BLaER1 treated with 17β-estradiol and CSF1 and Interleukin-3, amounts not matched to agents 10 nM and 100 nM (cell line): ENCODE data around the gene CAPN12.

Experiments used
- H3K27ac ChIP-seq, 11 experiments: shearing (Covaris generic); formaldehyde crosslinking; 2 replicates each; pipeline ENCODE4 v1.8.1; 2022
- H3K27me3 ChIP-seq, 11 experiments: shearing (Covaris generic); formaldehyde crosslinking; 2 replicates each; pipeline ENCODE4 v1.8.1; 2022
- H3K36me3 ChIP-seq, 11 experiments: shearing (Covaris generic); formaldehyde crosslinking; 2 replicates each; pipeline ENCODE4 v1.8.1; 2022
- H3K4me1 ChIP-seq, 10 experiments: shearing (Covaris generic); formaldehyde crosslinking; 2 replicates each; pipeline ENCODE4 v1.8.1; 2022
- H3K4me2 ChIP-seq, 11 experiments: shearing (Covaris generic); formaldehyde crosslinking; 2 replicates each; pipeline ENCODE4 v1.8.1; 2022
- H3K4me3 ChIP-seq, 10 experiments: shearing (Covaris generic); formaldehyde crosslinking; 2 replicates each; pipeline ENCODE4 v1.8.1; 2022
- H3K9ac ChIP-seq, 11 experiments: shearing (Covaris generic); formaldehyde crosslinking; 2 replicates each; pipeline ENCODE4 v1.8.1; 2022
- H3K9me3 ChIP-seq, 11 experiments: shearing (Covaris generic); formaldehyde crosslinking; replicated peaks in 1 of 11; 2 replicates each; pipeline ENCODE4 v1.8.1; 2022
- H4K20me1 ChIP-seq, 11 experiments: shearing (Covaris generic); formaldehyde crosslinking; 2 replicates each; pipeline ENCODE4 v1.8.1; 2022
- Cebpa-rat ChIP-seq, 11 experiments: shearing (Covaris generic); IDR thresholded peaks; 2 replicates each; pipeline ENCODE4 v1.8.1; 2022

CAPN12 gene

DNA sequence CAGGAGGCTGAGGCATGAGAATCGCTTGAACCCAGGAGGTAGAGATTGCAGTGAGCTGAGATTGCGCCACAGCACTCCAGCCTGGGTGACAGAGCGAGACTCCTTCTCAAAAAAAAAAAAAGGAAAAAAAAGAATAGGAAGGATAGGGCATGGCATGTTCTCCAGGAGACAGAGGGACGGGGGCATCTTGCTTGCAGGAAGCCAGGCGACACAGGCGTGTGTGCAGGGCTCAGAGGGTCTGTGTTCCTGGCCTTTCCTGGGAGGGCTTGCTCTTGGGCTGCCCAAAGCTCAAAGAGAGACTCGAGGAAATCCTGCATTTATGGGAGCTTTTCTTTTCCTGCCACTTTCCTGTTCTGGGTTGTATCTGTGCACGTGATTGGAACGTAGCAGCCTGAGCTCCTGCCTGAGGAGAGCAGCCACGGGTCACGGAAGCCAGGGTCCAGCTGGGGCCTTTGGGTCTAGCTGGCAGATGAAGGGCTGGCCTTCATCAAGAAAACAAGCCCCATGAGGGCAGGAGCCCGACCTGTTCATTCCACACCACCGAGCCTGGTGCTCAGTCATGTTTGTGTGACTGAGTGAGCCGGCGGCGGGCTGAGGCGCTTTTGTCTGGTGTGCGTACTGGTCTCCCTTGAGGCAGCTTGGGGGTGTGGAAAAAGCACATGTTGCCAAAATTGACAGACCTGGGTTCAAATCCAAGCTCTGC, 44.5 kb downstream of the CAPN12 start:
- no peak for TF ChIP-seq Cebpa-rat (IDR thresholded peaks at IDR 0.05)
- Histone ChIP-seq H4K20me1 (peaks cover 52 to 100% (median 84%) of the 10 kb centered on the region in 11 experiments), H3K9ac (peak overlapping the region in 4 of 11 experiments; percentile 11 to 23 (median 16); a peak in 3 of 22 replicates), H3K9me3 (no peaks in the 10 kb centered on the region), H3K4me1 (peaks cover 48 to 82% (median 80%) of the 10 kb centered on the region in 10 experiments), H3K4me3 (0 out of 20 replicates have a peak overlapping the region, but pooled peaks of 1 of the 10 experiments have one; percentile 9), H3K27me3 (no peaks in the 10 kb centered on the region), H3K36me3 (peaks cover 53 to 90% (median 71%) of the 10 kb centered on the region in 11 experiments), H3K27ac (peak overlapping the region in 8 of 11 experiments; percentile 30 to 63 (median 40); a peak in 13 of 22 replicates), H3K4me2 (peak overlapping the region; percentile 51 to 92 (median 71))

DNA sequence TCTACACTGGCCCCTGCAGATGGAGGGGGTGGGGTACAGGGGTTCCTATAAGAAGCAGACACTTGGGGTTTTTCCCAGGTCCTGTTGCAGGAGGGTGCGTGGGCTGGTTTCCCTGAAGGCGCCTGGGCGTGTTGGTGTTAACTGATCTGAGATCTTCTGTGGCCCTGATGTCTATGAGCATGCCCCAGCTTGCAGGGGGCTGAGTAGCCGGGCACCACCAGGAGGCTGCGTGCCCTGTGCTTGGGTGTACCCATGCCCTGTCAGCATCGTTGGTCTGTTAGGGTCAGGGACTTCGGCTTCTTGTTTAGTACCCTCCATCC, 45.3 kb downstream of the CAPN12 start:
- H3K9ac ChIP-seq: peak overlapping the region in 2 of 11 experiments; percentile 15 to 23; a peak in 2 of 22 replicates
- H3K4me1 ChIP-seq: peaks cover 56 to 90% (median 88%) of the 10 kb centered on the region in 10 experiments
- H3K4me2 ChIP-seq: peak overlapping the region; percentile 51 to 92 (median 71)
- H3K27ac ChIP-seq: peak overlapping the region in 8 of 11 experiments; percentile 0 to 63 (median 38); a peak in 9 of 22 replicates
- peaks cover 57 to 100% (median 93%) of the 10 kb centered on the region in 11 experiments for H4K20me1 ChIP-seq
- no peaks in the 10 kb centered on the region for H3K9me3 ChIP-seq
- TF ChIP-seq Cebpa-rat (IDR thresholded peaks at IDR 0.05): no peak
- H3K27me3 ChIP-seq: no peaks in the 10 kb centered on the region
- peaks cover 45 to 82% (median 63%) of the 10 kb centered on the region in 11 experiments for H3K36me3 ChIP-seq
- no peak overlapping the region for H3K4me3 ChIP-seq

DNA sequence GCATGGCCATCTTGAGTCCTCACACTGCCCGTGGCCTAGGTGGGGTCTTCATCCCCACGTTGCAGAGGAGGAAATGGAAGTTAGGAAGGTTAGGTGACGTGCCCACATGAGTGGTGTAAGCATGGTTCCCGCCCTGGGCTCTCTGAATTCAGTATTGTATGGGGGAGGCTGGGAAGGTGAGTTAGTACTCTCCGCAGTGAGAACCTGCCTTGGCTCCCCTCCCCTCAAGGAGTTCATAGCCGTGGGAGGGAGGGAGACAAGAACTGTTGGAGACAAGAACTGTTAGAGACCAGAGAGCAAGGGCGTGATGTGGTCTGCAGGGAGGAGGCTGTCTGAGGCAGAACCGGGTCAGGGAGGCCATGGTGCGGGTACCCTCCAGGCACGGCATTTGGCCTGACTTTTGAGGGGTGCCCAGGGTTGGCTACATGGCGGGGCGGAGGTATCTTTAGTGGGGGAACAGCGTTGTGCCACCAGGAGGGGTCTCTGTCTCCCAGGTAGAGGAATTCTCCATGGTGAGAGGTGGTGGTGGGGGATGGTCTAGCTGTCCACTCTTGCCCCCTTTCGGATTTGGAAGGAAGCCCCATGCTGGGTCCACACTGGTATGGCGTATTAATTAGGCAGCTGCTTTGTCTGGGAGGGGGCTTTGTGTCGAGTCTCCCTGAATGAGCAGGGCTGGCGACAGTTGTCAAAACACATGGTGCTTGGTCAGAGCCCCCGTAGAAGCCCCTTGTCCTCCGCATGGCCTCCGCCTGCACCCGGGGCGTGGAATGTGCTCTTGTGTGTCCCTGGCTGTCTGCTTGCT, 45.8 kb downstream of the CAPN12 start:
- Histone ChIP-seq H4K20me1 (peaks cover 61 to 100% (median 95%) of the 10 kb centered on the region in 11 experiments), H3K4me1 (peaks cover 62 to 96% (median 94%) of the 10 kb centered on the region in 10 experiments), H3K4me2 (peak overlapping the region; percentile 51 to 92 (median 71)), H3K27ac (peak overlapping the region in 7 of 11 experiments; percentile 10 to 63 (median 40); a peak in 8 of 22 replicates), H3K9me3 (no peaks in the 10 kb centered on the region), H3K4me3 (no peak overlapping the region), H3K36me3 (peaks cover 40 to 76% (median 57%) of the 10 kb centered on the region in 11 experiments), H3K9ac (0 out of 22 replicates have a peak overlapping the region, but pooled peaks of 1 of the 11 experiments have one; percentile 23), H3K27me3 (no peaks in the 10 kb centered on the region)
- TF ChIP-seq Cebpa-rat (IDR thresholded peaks at IDR 0.05): no peak

DNA sequence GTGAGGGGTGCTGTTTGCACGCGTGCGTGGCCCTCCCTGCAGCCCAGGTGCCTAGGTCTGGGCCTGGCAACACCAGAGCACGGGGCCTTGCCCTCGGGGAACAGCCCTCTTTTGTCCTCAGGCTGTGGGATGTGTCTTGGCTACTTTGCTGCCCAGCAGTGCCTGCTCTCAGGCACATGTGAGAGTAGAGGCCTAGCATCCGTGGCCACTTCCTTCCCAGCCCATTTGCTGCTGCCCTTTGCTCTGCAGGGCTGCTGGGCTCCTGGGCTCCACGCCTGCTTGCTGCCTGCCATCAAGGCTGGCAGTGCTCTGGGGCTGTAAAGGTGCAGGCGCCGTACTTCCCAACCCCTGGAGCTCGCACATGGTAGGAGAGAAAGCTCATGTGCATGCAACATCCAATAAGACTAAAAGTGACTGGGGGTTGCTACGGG, 46.6 kb downstream of the CAPN12 start:
- Histone ChIP-seq H3K36me3 (peaks cover 33 to 68% (median 50%) of the 10 kb centered on the region in 11 experiments), H3K9ac (peak overlapping the region in 1 of 11 experiments; percentile 29; a peak in 1 of 22 replicates), H3K27me3 (no peaks in the 10 kb centered on the region), H3K4me1 (peaks cover 69 to 100% (median 100%) of the 10 kb centered on the region in 10 experiments), H3K4me3 (no peak overlapping the region), H3K9me3 (no peaks in the 10 kb centered on the region), H3K27ac (peak overlapping the region in 1 of 11 experiments; percentile 32; a peak in 2 of 22 replicates), H4K20me1 (peaks cover 57 to 100% (median 97%) of the 10 kb centered on the region in 11 experiments), H3K4me2 (peak overlapping the region; percentile 13 to 92 (median 71); a peak in 16 of 22 replicates)
- TF ChIP-seq Cebpa-rat (IDR thresholded peaks at IDR 0.05): no peak

DNA sequence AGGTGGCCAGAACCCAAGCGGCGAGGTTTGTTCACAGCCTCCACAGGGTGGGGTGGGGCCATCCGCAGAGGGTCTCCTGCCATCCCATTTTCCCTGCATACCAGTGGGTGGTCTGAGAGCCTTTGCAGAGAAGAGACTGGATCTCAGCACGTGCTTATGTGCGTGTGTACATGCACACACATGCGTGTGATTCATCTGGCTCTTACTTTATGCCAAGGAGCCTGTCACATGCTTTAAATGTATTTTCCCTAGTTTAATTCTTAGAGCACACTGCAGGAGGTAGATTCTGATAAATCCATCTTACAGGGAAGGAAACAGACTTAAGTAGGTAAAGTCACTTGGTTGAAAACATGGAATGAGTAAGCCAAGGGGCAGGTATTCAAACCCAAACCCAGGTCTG, 47.1 kb downstream of the CAPN12 start:
- Histone ChIP-seq H3K9me3 (no peaks in the 10 kb centered on the region), H4K20me1 (peaks cover 53 to 100% (median 97%) of the 10 kb centered on the region in 11 experiments), H3K27me3 (no peaks in the 10 kb centered on the region), H3K4me3 (no peak overlapping the region), H3K4me1 (peaks cover 74 to 100% (median 100%) of the 10 kb centered on the region in 10 experiments), H3K36me3 (peaks cover 28 to 64% (median 45%) of the 10 kb centered on the region in 11 experiments), H3K9ac (peak overlapping the region in 1 of 11 experiments; percentile 29; a peak in 2 of 22 replicates), H3K27ac (peak overlapping the region in 1 of 11 experiments; percentile 32; a peak in 2 of 22 replicates), H3K4me2 (peak overlapping the region; percentile 51 to 96 (median 72); a peak in 12 of 22 replicates)
- no peak for TF ChIP-seq Cebpa-rat (IDR thresholded peaks at IDR 0.05)

DNA sequence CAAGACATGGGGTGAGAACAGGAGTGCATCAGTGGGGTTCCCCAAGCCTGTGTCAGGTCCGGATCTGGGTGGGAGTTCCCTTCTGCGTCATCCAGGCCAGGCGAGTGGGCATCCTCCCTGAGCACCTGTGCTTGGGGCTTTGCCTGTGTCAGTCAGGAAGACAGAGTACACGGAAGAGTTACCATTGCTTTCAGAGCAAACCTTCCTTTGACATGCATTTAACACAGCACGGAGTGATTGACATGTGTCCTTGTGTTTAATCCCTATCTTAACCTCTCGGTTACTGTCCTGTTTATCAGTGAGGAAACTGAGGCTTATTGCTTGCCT, 47.6 kb downstream of the CAPN12 start:
- TF ChIP-seq Cebpa-rat (IDR thresholded peaks at IDR 0.05): no peak
- Histone ChIP-seq H3K4me3 (no peak overlapping the region), H3K9me3 (no peaks in the 10 kb centered on the region), H3K9ac (peak overlapping the region in 4 of 11 experiments; percentile 2 to 18 (median 10); a peak in 1 of 22 replicates), H3K27ac (peak overlapping the region in 3 of 11 experiments; percentile 10 to 17 (median 15); a peak in 2 of 22 replicates), H3K36me3 (peaks cover 23 to 59% (median 40%) of the 10 kb centered on the region in 11 experiments), H3K4me1 (peaks cover 79 to 100% (median 100%) of the 10 kb centered on the region in 10 experiments), H4K20me1 (peaks cover 52 to 100% (median 95%) of the 10 kb centered on the region in 11 experiments), H3K27me3 (no peaks in the 10 kb centered on the region), H3K4me2 (peak overlapping the region in 7 of 11 experiments; percentile 91 to 98 (median 94); a peak in 13 of 22 replicates)

DNA sequence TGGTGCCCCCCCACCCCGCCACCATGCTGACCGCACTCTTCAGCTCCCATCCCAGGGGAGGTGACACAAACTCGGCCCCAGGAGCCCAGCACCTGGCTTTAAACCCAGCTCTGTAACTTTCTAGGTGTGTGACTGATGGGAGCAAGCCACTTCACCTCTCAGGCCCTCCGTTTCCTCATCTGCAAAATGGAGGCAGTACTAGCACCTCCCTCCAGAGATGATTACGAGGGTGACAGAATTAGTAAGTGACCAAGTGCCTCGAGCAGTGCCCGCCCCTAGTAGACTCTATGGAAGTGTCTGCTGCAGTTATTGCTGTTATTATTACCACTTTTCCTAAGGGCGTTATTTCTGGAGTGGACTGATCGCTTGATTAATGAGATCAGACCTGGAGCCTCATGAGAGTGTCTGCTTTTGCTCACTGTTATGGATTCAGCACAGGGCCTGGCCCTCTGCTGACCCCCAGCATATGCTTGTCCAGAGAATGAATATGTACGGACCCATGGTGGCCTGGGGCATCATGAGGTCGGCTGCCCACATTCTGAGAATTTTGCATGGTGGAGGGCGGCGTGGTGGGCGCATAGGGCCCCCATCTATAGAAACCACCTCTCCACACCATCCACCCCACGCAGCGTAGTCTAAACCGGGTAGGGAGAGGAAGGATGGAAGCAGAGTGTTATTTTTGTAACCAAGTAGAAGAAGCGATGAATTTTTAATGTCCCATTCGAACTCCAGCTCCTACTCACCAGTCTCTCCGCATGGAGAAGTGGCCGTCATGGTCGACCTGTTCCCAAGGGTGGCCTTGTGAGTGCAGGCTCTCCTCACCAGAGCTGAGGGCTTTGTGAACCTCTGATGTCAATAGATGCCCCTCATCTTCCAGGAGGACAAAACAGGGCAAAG, 48.2 kb downstream of the CAPN12 start:
- TF ChIP-seq Cebpa-rat (IDR thresholded peaks at IDR 0.05): no peak
- H3K36me3 ChIP-seq: peaks cover 17 to 53% (median 34%) of the 10 kb centered on the region in 11 experiments
- H3K4me1 ChIP-seq: peaks cover 84 to 100% (median 100%) of the 10 kb centered on the region in 10 experiments
- peak overlapping the region; percentile 83 to 99 (median 94) for H3K4me2 ChIP-seq
- peak overlapping the region in 8 of 11 experiments; percentile 2 to 76 (median 56); a peak in 8 of 22 replicates for H3K9ac ChIP-seq
- H4K20me1 ChIP-seq: peaks cover 48 to 99% (median 89%) of the 10 kb centered on the region in 11 experiments
- H3K9me3 ChIP-seq: no peaks in the 10 kb centered on the region
- no peaks in the 10 kb centered on the region for H3K27me3 ChIP-seq
- H3K27ac ChIP-seq: peak overlapping the region in 8 of 11 experiments; percentile 67 to 95 (median 87); a peak in 14 of 22 replicates
- no peak overlapping the region for H3K4me3 ChIP-seq
